ENCODE data around the gene SMARCD1.
"Not testable (repeated sequence)": the region's sequence is repeated elsewhere in the genome, so short reads cannot be mapped to it uniquely, and the experiment has no call there.

The SMARCD1 gene

GRCh38 chr12:50142993-50143392, 57.9 kb downstream of the SMARCD1 start:
- DNase-seq (ENCODE audit: low read depth, low spot score) = no peak

- DNase-seq (ENCODE audit: low read depth, low spot score) = no peak
Measured at GRCh38 chr12:50145439-50145838, 60.3 kb downstream of the SMARCD1 start.

DNA sequence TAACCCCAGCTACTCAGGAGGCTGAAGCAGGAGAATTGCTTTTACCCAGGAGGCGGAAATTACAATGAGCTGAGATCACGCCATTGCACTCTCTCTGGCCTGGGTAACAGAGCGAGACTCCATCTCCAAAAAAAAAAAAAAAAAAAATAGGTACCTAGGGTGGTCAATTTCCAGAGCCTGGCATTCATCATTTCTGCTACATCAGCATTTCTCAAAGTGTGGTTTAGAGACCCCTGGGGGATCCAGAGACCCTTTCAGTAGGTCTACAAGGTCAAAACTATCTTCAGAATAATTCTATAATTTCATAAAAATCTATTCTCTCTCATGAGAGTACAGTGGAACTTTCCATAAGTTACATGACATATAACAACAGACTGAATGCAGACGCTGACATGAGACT, 62.1 kb downstream of the SMARCD1 start:
- no peak for DNase-seq (ENCODE audit: low read depth, low spot score)

GRCh38 chr12:50148011-50148410, 62.9 kb downstream of the SMARCD1 start:
- DNase-seq (ENCODE audit: low read depth, low spot score) = not testable (repeated sequence)

DNA sequence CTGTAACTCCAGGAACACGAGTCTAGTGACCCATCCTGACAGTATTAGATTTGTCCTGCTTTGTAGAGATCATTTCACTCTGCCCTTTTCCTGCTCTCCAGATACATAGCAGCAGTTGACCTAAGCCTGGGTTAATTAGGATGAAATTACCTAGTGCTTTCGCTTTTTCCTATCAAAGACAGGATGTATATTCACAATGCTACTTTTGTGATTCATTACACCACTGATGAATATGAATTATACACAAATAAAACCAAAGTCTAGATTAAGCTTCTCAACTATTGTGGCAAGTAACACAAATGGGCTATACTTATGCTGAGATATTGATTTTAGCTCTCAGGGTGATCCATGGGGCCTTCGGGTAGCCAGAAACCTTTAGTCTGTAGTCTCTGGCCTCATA, 64.2 kb downstream of the SMARCD1 start:
- DNase-seq (ENCODE audit: low read depth, low spot score) = no peak
